ENCODE measurements around the gene FAM229A. TPM values are rescaled to one million over a fixed set of nuclear protein-coding genes. Genes with fewer than 3 reads are reported as not detected.

The FAM229A gene
- total RNA-seq, 2 donors from 2014 or later: 0.89 to 7.5 TPM

GRCh38 chr1:32334274-32334861, 27.9 kb downstream of the FAM229A start:
- peaks cover 0 to 44% of the 10 kb centered on the region in 2 donors for H3K4me1 ChIP-seq
- no peaks in the 10 kb centered on the region for H3K9me3 ChIP-seq
- no peak for DNase-seq (ENCODE audit: low spot score)
- no peak for TF ChIP-seq CTCF (IDR thresholded peaks at IDR 0.05)
- no peak overlapping the region for H3K27ac ChIP-seq
- peak overlapping the region; percentile 57 to 68 for H3K4me3 ChIP-seq
- H3K36me3 ChIP-seq: peaks cover 20% of the 10 kb centered on the region
- no peaks in the 10 kb centered on the region for H3K27me3 ChIP-seq

- H3K27ac ChIP-seq: no peak overlapping the region
Measured at GRCh38 chr1:32333251-32333963, 28.9 kb downstream of the FAM229A start.

GRCh38 chr1:32332290-32333079, 29.8 kb downstream of the FAM229A start:
- no peak for DNase-seq (ENCODE audit: low spot score)
- no peak overlapping the region for H3K27ac ChIP-seq
- no peak for TF ChIP-seq CTCF (IDR thresholded peaks at IDR 0.05)

More at GRCh38 chr1:32333251-32333963, 28.9 kb downstream of the FAM229A start:
- no peak for DNase-seq (ENCODE audit: low spot score)
- H3K36me3 ChIP-seq: peaks cover 29% of the 10 kb centered on the region
- no peaks in the 10 kb centered on the region for H3K9me3 ChIP-seq
- no peaks in the 10 kb centered on the region for H3K27me3 ChIP-seq
- no peak for TF ChIP-seq CTCF (IDR thresholded peaks at IDR 0.05)
- H3K4me3 ChIP-seq: no peak overlapping the region
- peaks cover 0 to 37% of the 10 kb centered on the region in 2 donors for H3K4me1 ChIP-seq

GRCh38 chr1:32331549-32331948, 30.7 kb downstream of the FAM229A start:
- H3K27ac ChIP-seq: no peak overlapping the region
- H3K9me3 ChIP-seq: no peaks in the 10 kb centered on the region
- no peak overlapping the region for H3K4me3 ChIP-seq
- H3K36me3 ChIP-seq: peaks cover 47% of the 10 kb centered on the region
- no peaks in the 10 kb centered on the region for H3K27me3 ChIP-seq
- no peak for DNase-seq (ENCODE audit: low spot score)
- H3K4me1 ChIP-seq: peaks cover 0 to 19% of the 10 kb centered on the region in 2 donors
- no peak for TF ChIP-seq CTCF (IDR thresholded peaks at IDR 0.05)

More at GRCh38 chr1:32332290-32333079, 29.8 kb downstream of the FAM229A start:
- Histone ChIP-seq H3K4me3 (no peak overlapping the region), H3K4me1 (peaks cover 0 to 28% of the 10 kb centered on the region in 2 donors), H3K9me3 (no peaks in the 10 kb centered on the region), H3K27me3 (no peaks in the 10 kb centered on the region), H3K36me3 (peaks cover 38% of the 10 kb centered on the region)

GRCh38 chr1:32330558-32331151, 31.6 kb downstream of the FAM229A start:
- TF ChIP-seq CTCF (IDR thresholded peaks at IDR 0.05): no peak
- peaks cover 47% of the 10 kb centered on the region for H3K36me3 ChIP-seq
- peaks cover 0 to 15% of the 10 kb centered on the region in 2 donors for H3K4me1 ChIP-seq
- H3K27me3 ChIP-seq: no peaks in the 10 kb centered on the region
- no peak overlapping the region for H3K27ac ChIP-seq
- H3K4me3 ChIP-seq: no peak overlapping the region
- H3K9me3 ChIP-seq: no peaks in the 10 kb centered on the region
- DNase-seq (ENCODE audit: low spot score): no peak
